Erythroblast (primary cell): ENCODE data around the gene PIK3R2.
"Not testable (repeated sequence)": the region's sequence is repeated elsewhere in the genome, so short reads cannot be mapped to it uniquely, and the experiment has no call there.

Experiments
- GATA1 ChIP-seq: IDR thresholded peaks from 2 replicates; pipeline ENCODE4 v1.6.1; 2011; ENCODE audit warnings: low read depth, mild to moderate bottlenecking, control low read depth, low read length, moderate library complexity
- POLR2A ChIP-seq: IDR thresholded peaks from 2 replicates; pipeline ENCODE4 v1.6.1; 2011; ENCODE audit warnings: mild to moderate bottlenecking, low read length

GRCh38 chr19:18159059-18159616, 6.2 kb downstream of the PIK3R2 start:
- not testable (repeated sequence) for TF ChIP-seq POLR2A, GATA1
